DMS53 (cell line): Measurements from ENCODE around the gene B4GALT5.
"Not testable (repeated sequence)": the region's sequence is repeated elsewhere in the genome, so short reads cannot be mapped to it uniquely, and the experiment has no call there.

Source experiments
- DNase-seq: peaks from one replicate; lab custom pipeline; 2025; lab: John Stamatoyannopoulos, UW

B4GALT5 gene

DNA sequence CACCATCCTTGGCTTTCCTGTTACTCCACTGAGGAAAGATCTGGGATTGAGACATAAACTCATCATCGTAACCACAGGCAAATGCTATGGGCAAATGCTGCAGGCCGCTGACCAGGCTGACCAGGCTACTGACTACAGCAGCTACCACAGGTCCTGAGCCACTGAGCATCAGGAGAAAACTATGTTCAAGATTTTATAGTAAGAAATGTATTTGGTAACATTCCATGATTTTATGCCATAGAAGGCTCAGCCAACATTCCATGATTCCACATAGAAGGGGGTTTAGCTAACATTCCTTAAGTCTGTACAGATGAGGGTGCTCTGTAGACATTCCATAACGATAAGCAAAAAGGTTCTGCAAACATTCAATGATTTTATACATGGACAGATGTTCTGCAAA lies 16.1 kb upstream of the B4GALT5 start:
- DNase-seq, result no peak

- DNase-seq, result no peak
Measured at GRCh38 chr20:49727894-49728885, 14.5 kb upstream of the B4GALT5 start.

DNA sequence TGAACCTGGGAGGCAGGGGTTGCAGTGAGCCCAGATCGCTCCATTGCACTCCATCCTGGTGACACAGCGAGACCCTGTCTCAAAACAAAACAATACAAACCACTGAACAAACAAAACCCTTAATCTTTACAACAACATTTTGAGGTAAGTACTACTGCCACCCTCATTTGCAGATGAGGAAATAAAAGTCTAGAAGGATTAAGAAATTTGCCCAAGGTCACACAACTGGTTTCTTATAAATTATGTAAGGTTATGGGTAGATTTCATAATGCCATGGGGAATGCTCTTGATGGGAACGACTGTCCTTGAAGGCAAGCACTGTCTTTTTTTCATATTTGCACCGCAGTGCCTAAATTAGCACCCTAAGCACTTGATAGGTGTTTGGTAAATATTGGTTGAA lies 13.8 kb upstream of the B4GALT5 start:
- no peak for DNase-seq

GRCh38 chr20:49725694-49726093 lies 12.0 kb upstream of the B4GALT5 start:
- DNase-seq, result no peak

DNA sequence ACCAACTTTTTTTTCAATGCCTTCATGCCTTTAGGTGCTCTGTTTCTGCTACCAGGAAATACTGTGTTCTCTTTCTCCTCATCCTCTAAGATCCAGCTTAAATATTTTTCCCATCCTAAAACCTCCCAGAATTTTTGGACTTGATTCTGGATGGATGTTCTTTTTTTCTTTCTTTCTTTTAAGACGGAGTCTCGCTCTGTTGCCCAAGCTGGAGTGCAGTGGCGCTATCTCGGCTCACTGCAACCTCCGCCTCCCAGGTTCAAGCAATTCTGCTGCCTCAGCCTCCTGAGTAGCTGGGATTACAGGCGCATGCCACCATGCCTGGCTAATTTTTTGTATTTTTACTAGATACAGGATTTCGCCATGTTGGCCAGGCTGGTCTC lies 11.5 kb upstream of the B4GALT5 start:
- DNase-seq, result not testable (repeated sequence)

GRCh38 chr20:49724408-49725223 lies 10.9 kb upstream of the B4GALT5 start:
- DNase-seq, result no peak

DNA sequence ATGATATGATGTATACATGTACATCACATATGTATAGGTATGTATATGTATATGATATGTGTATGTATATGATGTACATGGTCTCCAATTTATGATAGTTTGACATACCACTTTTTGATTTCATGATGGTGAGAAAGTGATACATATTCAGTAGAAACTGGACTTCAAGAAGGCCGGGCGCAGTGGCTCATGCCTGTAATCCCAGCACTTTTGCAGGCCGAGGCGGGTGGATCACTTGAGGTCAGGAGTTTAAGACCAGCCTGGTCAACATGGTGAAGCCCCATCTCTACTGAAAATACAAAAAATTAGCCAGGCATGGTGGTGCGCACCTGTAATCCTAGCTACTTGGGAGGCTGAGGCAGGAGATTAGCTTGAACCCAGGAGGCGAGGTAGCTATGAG lies 10.1 kb upstream of the B4GALT5 start:
- not testable (repeated sequence) for DNase-seq

DNA sequence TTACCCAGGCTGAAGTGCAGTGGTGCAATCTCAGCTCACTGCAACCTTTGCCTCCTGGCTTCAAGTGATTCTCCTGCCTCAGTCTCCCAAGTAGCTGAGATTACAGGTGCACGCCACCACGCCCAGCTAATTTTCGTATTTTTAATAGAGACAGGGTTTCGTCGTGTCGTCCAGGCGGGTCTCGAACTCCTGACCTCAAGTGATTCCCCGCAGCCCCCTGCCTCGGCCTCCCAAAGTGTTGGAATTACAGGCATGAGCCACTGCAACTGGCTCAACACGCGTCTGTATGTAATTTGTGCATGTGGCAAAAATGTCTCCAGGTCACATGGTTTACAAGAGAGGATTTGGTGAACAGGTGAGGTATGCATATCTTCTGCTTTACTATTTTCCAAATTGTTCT lies 7.6 kb upstream of the B4GALT5 start:
- DNase-seq, result not testable (repeated sequence)

DNA sequence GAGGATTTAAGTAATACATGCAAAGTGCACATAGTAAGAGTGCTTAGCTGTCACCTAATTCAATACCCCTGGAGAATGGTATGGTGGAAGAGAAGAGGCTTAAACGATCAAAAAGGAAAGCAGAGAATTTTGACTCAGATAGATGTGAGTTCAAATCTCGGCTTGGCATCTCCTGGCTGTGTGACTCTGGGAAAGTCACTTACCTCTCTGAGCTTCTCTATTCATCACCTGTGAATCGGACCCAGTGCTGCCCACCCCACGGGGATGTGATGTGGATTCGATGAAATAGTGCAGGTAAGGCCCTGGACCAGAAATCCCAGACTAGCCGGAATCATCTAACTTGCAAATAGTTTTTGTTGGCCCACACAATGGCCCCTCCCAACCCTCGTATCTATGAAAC lies 1.8 kb upstream of the B4GALT5 start:
- DNase-seq, result no peak

GRCh38 chr20:49712996-49713752 lies 504 bp downstream of the B4GALT5 start:
- peak; percentile 81 for DNase-seq

DNA sequence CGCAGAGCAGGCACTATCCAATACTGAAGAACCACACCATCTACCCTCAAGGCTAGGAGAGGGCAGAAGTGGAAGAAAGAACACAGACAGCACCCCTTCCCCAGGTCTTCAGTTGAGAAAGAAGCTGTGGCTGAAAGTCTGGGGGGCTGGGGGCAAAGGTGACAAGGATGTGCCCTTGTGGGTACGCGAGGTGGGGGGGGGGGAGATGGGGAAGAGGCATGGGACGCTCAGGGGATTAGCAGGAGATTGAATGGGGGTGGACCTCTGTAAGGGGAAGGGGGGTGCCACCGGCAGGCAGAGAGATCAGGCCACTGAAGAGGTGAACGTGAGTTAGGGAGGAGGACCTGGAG lies 1.1 kb downstream of the B4GALT5 start:
- DNase-seq, result no peak

DNA sequence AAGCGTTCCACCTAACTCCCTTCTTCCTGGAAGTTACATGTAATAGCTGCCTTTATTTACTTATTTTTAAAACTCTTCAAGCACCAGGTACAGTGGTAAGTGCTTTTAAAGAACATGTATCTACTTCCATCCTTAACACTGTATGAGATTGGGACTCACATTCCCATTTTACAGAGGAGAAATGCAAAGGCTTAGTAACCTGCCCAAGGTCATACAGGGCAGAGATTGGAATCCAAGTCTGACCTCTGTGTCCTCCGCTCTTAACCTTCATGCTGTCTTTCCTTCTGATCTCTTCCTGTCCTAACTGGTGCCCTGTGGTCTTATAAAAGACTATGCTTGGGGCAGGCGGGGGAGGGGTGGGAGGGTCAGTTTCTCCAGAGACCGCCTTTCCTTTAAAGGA lies 1.6 kb downstream of the B4GALT5 start:
- no peak for DNase-seq

- DNase-seq, result no peak
Measured at GRCh38 chr20:49711667-49711987, 2.1 kb downstream of the B4GALT5 start.

DNA sequence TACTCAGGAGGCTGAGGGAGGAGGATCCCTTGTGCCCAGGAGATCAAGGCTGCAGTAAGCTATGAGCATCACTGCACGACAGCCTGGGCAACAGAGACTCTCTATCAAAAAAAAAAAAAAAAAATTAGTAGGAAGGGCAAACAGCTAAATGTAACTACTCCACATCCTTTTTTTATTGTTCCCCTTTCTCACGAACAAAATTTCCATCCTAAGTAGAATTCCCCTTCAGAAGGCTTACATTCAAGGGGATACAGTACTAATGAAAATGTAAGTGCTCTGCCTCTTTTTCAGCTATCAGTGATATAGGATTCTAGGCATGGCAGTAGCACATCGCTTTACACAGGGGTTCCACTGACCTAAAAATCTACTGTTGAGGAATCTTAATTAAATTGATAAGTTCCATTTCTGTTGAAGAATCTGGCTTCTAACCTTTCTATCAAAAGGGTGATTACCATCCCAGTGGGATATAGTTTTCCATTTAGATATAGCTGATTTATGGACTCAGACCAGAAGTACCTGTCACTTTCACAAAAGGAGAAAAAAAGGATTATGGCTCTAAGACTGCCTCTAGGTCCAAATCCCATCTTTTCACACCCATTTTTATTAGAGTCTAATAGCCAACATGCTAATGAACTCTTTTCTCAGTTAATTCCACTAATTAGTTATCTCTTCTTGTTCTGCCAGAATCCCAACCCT lies 2.6 kb downstream of the B4GALT5 start:
- DNase-seq, result no peak

DNA sequence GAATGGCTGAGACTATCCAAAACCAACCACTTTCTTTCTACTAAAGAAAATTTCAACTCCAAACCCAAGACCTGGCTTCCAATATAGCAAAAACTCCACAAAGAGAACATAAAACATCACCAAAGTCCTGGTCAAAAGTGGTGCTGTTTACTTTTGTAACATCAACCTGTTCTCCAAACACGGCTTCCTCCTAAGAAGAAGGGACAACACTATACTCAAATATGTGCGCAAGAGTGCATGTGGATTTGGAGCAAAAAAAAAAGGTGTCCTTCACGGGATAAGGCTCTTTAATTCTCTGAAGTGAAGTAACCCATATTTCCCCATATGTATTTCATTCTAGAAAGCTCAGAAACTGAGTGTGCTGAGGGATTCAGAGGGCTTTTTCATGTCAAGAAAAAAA lies 6.6 kb downstream of the B4GALT5 start:
- no peak for DNase-seq

- DNase-seq, result no peak
Measured at GRCh38 chr20:49706630-49707091, 7.0 kb downstream of the B4GALT5 start.

DNA sequence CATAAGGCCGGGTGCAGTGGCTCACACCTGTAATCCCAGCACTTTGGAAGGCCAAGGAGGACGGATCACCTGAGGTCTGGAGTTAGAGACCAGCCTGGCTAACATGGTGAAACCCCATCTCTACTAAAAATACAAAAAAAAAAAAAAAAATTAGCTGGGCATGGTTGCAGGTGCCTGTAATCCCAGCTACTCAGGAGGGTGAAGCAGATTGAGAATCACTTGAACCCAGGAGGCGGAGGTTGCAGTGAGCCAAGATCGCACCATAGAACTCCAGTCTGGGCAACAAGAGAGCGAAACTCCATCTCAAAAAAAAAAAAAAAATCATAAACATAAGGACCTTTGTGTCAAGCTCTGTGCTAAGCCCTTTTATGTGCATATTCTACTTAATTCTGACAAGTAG lies 7.8 kb downstream of the B4GALT5 start:
- DNase-seq, result not testable (repeated sequence)

DNA sequence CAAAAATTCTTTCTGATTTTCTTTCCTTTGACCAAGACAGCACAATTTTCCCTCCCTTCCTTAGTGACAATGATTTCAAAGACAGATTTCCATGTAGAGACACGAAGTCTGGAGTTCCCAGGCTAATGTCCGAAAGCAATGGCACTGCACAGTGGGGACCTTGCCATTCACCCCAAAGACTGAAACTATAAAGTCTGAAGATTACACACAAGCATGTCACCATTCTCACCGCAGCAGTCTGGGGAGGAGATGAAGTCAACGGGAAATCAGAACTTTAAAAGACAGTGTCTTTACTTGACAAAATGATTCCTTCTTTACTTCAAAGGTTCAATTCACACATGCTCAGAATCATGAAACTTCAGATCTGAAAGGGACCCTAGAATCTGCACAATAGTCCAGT lies 8.3 kb downstream of the B4GALT5 start:
- no peak for DNase-seq

- DNase-seq, result no peak
Measured at GRCh38 chr20:49704932-49705336, 8.7 kb downstream of the B4GALT5 start.

DNA sequence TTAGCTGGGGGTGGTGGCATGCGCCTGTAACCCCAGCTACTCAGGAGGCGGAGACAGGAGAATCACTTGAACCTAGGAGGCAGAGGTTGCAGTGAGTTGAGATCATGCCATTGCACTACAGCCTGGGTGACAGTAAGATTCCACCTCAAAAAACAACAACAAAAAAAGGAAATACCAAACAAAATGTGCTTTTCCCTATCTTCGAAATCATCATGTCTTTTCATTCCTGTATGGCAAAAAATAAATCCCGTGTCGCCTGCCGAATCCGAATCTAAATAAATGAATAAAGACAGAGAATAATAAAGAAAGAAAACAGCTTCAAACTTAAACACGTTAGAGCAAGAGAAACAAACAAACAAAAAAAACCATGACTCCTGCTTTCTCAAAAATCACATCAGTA lies 11.8 kb downstream of the B4GALT5 start:
- no peak for DNase-seq

- DNase-seq, result peak; percentile 82
Measured at GRCh38 chr20:49701241-49701790, 12.4 kb downstream of the B4GALT5 start.
